H1 (cell line): ENCODE results near the gene THUMPD3. TPM values are rescaled to one million over a fixed set of nuclear protein-coding genes. Genes with fewer than 3 reads are reported as not detected.
A peak's percentile ranks its signal among the peaks of the same experiment; 100 is the strongest.

ENCODE experiments used
- CTCF ChIA-PET: fragments of 300-600 bp; sonication (Branson Sonifier 250); formaldehyde crosslinking; loops from one replicate; lab custom pipeline; 2021; ENCODE audit not compliant: partially characterized antibody; lab: Charles Lee
- POLR2A ChIA-PET: fragments of 300-600 bp; sonication (Branson Sonifier 250); formaldehyde crosslinking; loops from one replicate; lab custom pipeline; 2021; ENCODE audit warnings: inconsistent platforms; ENCODE audit not compliant: partially characterized antibody; lab: Charles Lee
- DNase-seq, 2 experiments: peaks; one replicate each; pipeline versions ENCODE4 v3.0.0 to v3.0.0-alpha.2; 2010 to 2022; ENCODE audit warnings: low spot score in 2 of 2, low read depth in 1 of 2, mixed read lengths in 1 of 2
- FAIRE-seq: peaks from 2 replicates; lab custom pipeline; 2011; peaks lifted over from hg19 to GRCh38; lab: Jason Lieb, UNC
- H2AFZ ChIP-seq: 2 replicates; pipeline ENCODE4 v1.8.1; 2012; ENCODE audit warnings: low read length, inconsistent platforms
- H2AK5ac ChIP-seq: 2 replicates; pipeline ENCODE4 v1.6.1; 2013; ENCODE audit warnings: low read depth, low read length
- H2BK120ac ChIP-seq: replicated peaks from 2 replicates; pipeline ENCODE3; 2013; ENCODE audit warnings: low read depth, low read length, inconsistent platforms
- H2BK12ac ChIP-seq: 2 replicates; pipeline ENCODE4 v1.6.1; 2013; ENCODE audit warnings: low read depth, low read length
- H2BK15ac ChIP-seq: 2 replicates; pipeline ENCODE4 v1.6.1; 2013; ENCODE audit warnings: low read length
- H2BK20ac ChIP-seq: 2 replicates; pipeline ENCODE4 v1.6.1; 2013; ENCODE audit warnings: low read length
- H2BK5ac ChIP-seq: 2 replicates; pipeline ENCODE4 v1.6.1; 2013; ENCODE audit warnings: low read depth, low read length
- H3K14ac ChIP-seq: 2 replicates; pipeline ENCODE4 v1.6.1; 2013; ENCODE audit warnings: inconsistent platforms; ENCODE audit not compliant: insufficient read length
- H3K18ac ChIP-seq: 2 replicates; pipeline ENCODE4 v1.6.1; 2013; ENCODE audit warnings: low read length; ENCODE audit errors: extremely low read depth
- H3K23ac ChIP-seq: 2 replicates; pipeline ENCODE4 v1.6.1; 2013; ENCODE audit warnings: inconsistent platforms; ENCODE audit not compliant: insufficient read length
- H3K23me2 ChIP-seq: 2 replicates; pipeline ENCODE4 v1.6.1; 2013; ENCODE audit warnings: low read depth, low read length
- H3K27ac ChIP-seq: 2 replicates; pipeline ENCODE4 v1.6.1; 2011; ENCODE audit warnings: low read depth, low read length, inconsistent platforms
- H3K27me3 ChIP-seq, 4 experiments: replicated peaks in 1 of 4; 1 replicate in 1 of 4; 2 replicates in 3 of 4; pipeline versions ENCODE4 v1.6.1 to v1.8.1; 2011 to 2013; ENCODE audit warnings: low read length in 3 of 4, mild to moderate bottlenecking in 3 of 4, inconsistent platforms in 2 of 4, mixed read lengths in 2 of 4, moderate library complexity in 1 of 4; ENCODE audit not compliant: control insufficient read depth in 3 of 4, insufficient read depth in 3 of 4; ENCODE audit errors: extremely low read depth in 1 of 4
- H3K36me3 ChIP-seq, 4 experiments: 2 replicates each; pipeline versions ENCODE4 v1.6.1 to v1.8.1; 2011 to 2013; ENCODE audit warnings: mild to moderate bottlenecking in 4 of 4, low read length in 3 of 4, moderate library complexity in 2 of 4, control low read depth in 1 of 4, inconsistent platforms in 1 of 4; ENCODE audit not compliant: insufficient read depth in 4 of 4, control insufficient read depth in 2 of 4
- H3K4ac ChIP-seq: replicated peaks from 2 replicates; pipeline ENCODE3; 2013; ENCODE audit warnings: low read length, low read depth, mixed read lengths, inconsistent platforms; ENCODE audit not compliant: insufficient read length
- H3K4me1 ChIP-seq, 4 experiments: replicated peaks in 1 of 4; 1 replicate in 1 of 4; 2 replicates in 3 of 4; pipeline versions ENCODE4 v1.6.1 to v1.8.1; 2011 to 2013; ENCODE audit warnings: low read length in 3 of 4, inconsistent platforms in 2 of 4, mixed read lengths in 1 of 4; ENCODE audit not compliant: insufficient read depth in 4 of 4, control insufficient read depth in 3 of 4
- H3K4me2 ChIP-seq, 2 experiments: 2 replicates each; pipeline versions ENCODE4 v1.6.1 to v1.8.1; 2011 to 2013; ENCODE audit warnings: low read depth in 2 of 2, low read length in 2 of 2, control low read depth in 1 of 2, inconsistent platforms in 1 of 2, mild to moderate bottlenecking in 1 of 2; ENCODE audit not compliant: insufficient read depth in 1 of 2
- H3K4me3 ChIP-seq, 4 experiments: fragments of 200-600, 300-600 bp in 1 of 4; sonication (generic), shearing (Covaris generic), sonication (Bioruptor Twin) in 1 of 4; 2 replicates each; pipeline versions ENCODE4 v1.5.1 to v1.8.1; 2011 to 2016; ENCODE audit warnings: low read length in 4 of 4, low read depth in 3 of 4, control low read depth in 2 of 4, inconsistent platforms in 2 of 4, mild to moderate bottlenecking in 2 of 4, mixed read lengths in 1 of 4, moderate library complexity in 1 of 4; ENCODE audit not compliant: insufficient read depth in 2 of 4; ENCODE audit errors: extremely low read depth in 1 of 4
- H3K56ac ChIP-seq: replicated peaks from 2 replicates; pipeline ENCODE3; 2013; ENCODE audit warnings: low read depth, mild to moderate bottlenecking, mixed read lengths, low read length, inconsistent platforms; ENCODE audit not compliant: insufficient read length
- H3K79me1 ChIP-seq: 2 replicates; pipeline ENCODE4 v1.6.1; 2013; ENCODE audit warnings: low read depth, low read length, control low read depth
- H3K79me2 ChIP-seq, 2 experiments: 2 replicates each; pipeline versions ENCODE4 v1.6.1 to v1.8.1; 2012 to 2013; ENCODE audit warnings: low read length in 2 of 2, mild to moderate bottlenecking in 2 of 2, inconsistent platforms in 1 of 2; ENCODE audit not compliant: insufficient read depth in 2 of 2, control insufficient read depth in 1 of 2
- H3K9ac ChIP-seq, 4 experiments: replicated peaks in 1 of 4; 1 replicate in 1 of 4; 2 replicates in 3 of 4; pipeline versions ENCODE4 v1.6.1 to v1.8.1; 2011 to 2013; ENCODE audit warnings: low read depth in 3 of 4, low read length in 3 of 4, control low read depth in 2 of 4, mild to moderate bottlenecking in 2 of 4, moderate library complexity in 2 of 4, inconsistent platforms in 1 of 4; ENCODE audit errors: extremely low read depth in 1 of 4
- H3K9me3 ChIP-seq, 2 experiments: 2 replicates each; pipeline versions ENCODE4 v1.6.1 to v1.8.1; 2012 to 2013; ENCODE audit warnings: mild to moderate bottlenecking in 2 of 2, moderate library complexity in 2 of 2, control low read depth in 1 of 2, inconsistent platforms in 1 of 2, low read depth in 1 of 2, low read length in 1 of 2, mixed read lengths in 1 of 2; ENCODE audit not compliant: insufficient read depth in 2 of 2
- H4K20me1 ChIP-seq, 2 experiments: replicated peaks in 1 of 2; 2 replicates each; pipeline versions ENCODE3 to v1.8.1; 2011 to 2013; ENCODE audit warnings: inconsistent platforms in 2 of 2, low read length in 2 of 2, mild to moderate bottlenecking in 1 of 2; ENCODE audit not compliant: insufficient read depth in 2 of 2, control insufficient read depth in 1 of 2
- H4K5ac ChIP-seq: 2 replicates; pipeline ENCODE4 v1.6.1; 2013; ENCODE audit warnings: low read length, low read depth, mixed read lengths, inconsistent platforms; ENCODE audit not compliant: insufficient read length
- H4K8ac ChIP-seq: 2 replicates; pipeline ENCODE4 v1.8.0; 2013; ENCODE audit warnings: mild to moderate bottlenecking, moderate library complexity, low read length, inconsistent platforms; ENCODE audit not compliant: insufficient read depth; ENCODE audit errors: extremely low read depth
- H4K91ac ChIP-seq: replicated peaks from 2 replicates; pipeline ENCODE3; 2013; ENCODE audit warnings: low read length, mixed read lengths, inconsistent platforms; ENCODE audit not compliant: insufficient read length
- CBX8 ChIP-seq: fragments of 300-800, 300-1000 bp; sonication (generic); IDR thresholded peaks from 2 replicates; pipeline ENCODE4 v1.7.1; 2016; ENCODE audit warnings: low read depth, low read length, borderline replicate concordance
- CTCF ChIP-seq, 3 experiments: IDR thresholded peaks; 1 replicate in 2 of 3; 2 replicates in 1 of 3; pipeline versions ENCODE4 v1.5.1 to v1.6.1; 2011; ENCODE audit warnings: low read length in 3 of 3, mild to moderate bottlenecking in 3 of 3, inconsistent platforms in 2 of 3, low read depth in 1 of 3, moderate library complexity in 1 of 3; ENCODE audit not compliant: insufficient read depth in 1 of 3; ENCODE audit errors: control extremely low read depth in 1 of 3
- KDM5A ChIP-seq: fragments of 200-600 bp; IDR thresholded peaks from 2 replicates; pipeline ENCODE4 v1.7.1; 2012; ENCODE audit warnings: mild to moderate bottlenecking, low read length, inconsistent platforms, mixed read lengths
- POLR2A ChIP-seq, 2 experiments: IDR thresholded peaks; 1 replicate in 1 of 2; 2 replicates in 1 of 2; pipeline ENCODE4 v1.6.1; 2011; ENCODE audit warnings: low read depth in 2 of 2, low read length in 2 of 2, mild to moderate bottlenecking in 2 of 2; ENCODE audit errors: control extremely low read depth in 1 of 2
- SIN3A ChIP-seq, 2 experiments: IDR thresholded peaks in 1 of 2; conservative IDR thresholded peaks in 1 of 2; 2 replicates each; pipeline ENCODE4 v1.6.1; 2011 to 2012; ENCODE audit warnings: low read length in 2 of 2, improper control_type of control experiment in 1 of 2, low read depth in 1 of 2, mild to moderate bottlenecking in 1 of 2
- WGBS, 2 experiments: shearing (Covaris generic) in 1 of 2; methylation state at CpG; one replicate each; pipeline versions ENCODE4 v1.1.6 to v1.1.7; 2013 to 2015; ENCODE audit warnings: low lambda C conversion rate in 2 of 2, mixed read lengths in 2 of 2, inconsistent platforms in 1 of 2, low coverage in 1 of 2, missing lambda C conversion rate in 1 of 2; ENCODE audit not compliant: insufficient replicate concordance in 2 of 2, insufficient coverage in 1 of 2, insufficient read length in 1 of 2; ENCODE audit errors: extremely low coverage in 1 of 2, missing lambda C conversion rate in 1 of 2; 5-methylcytosine and 5-hydroxymethylcytosine counted together
- polyA plus RNA-seq, 7 experiments: library from polyadenylated mRNA; depleted of rRNA in 3 of 7; stranded (reverse) in 5 of 7; unstranded in 2 of 7; fragments of >200 nt in 5 of 7; fragments of 200-250 nt in 2 of 7; gene quantifications; 1 replicate in 5 of 7; 2 replicates in 1 of 7; 4 replicates in 1 of 7; pipeline versions ENCODE4 v1.2.1 to v1.2.3, GENCODE V29; 2011 to 2013; ENCODE audit warnings: missing spikeins in 2 of 7, mixed read lengths in 2 of 7
- total RNA-seq: library from RNA; stranded (reverse); fragmentation: NEBNext Ultra II Directional; extraction: Animal tissue kit (Norgen Biotek cat#: 25700); gene quantifications from 2 replicates; pipeline ENCODE4 v1.2.1, GENCODE V29; 2021
- TF ChIP-seq, protein P1 (sequence below): IDR thresholded peaks from 2 replicates; pipeline ENCODE4 v1.6.1; 2012; ENCODE audit warnings: inconsistent platforms
- TF ChIP-seq, protein P2 (sequence below): IDR thresholded peaks from 2 replicates; pipeline ENCODE4 v1.6.1; 2011; ENCODE audit warnings: low read length, improper control_type of control experiment

THUMPD3 gene
- total and polyA plus RNA-seq, 2 of the 8 experiments (the other 6 are each of a cell fraction or from before 2014, with no cell fraction given), result 26.7 to 68.9 TPM

GRCh38 chr3:9396632-9397331 is 33.9 kb downstream of the THUMPD3 start:
- peak overlapping the region; percentile 24 for H4K5ac ChIP-seq
- H3K27me3 ChIP-seq, result no peaks in the 10 kb centered on the region
- no peak overlapping the region for H3K14ac ChIP-seq
- no peak overlapping the region for H3K4ac ChIP-seq
- no peak overlapping the region for H2AK5ac ChIP-seq
- ChIA-PET POLR2A (interaction anchor here (0.5 to 10.0 kb wide), 47 partner anchors 7 to 396 kb away, joined by 3 to 300 read pairs (median 6); partner anchors contain the start of genes ARPC4, BRPF1, MTMR14 and TADA3), CTCF (interaction anchor here (0.8 to 4.7 kb wide), 3 partner anchors 11 to 40 kb away, joined by 3 to 43 read pairs (median 3); no protein-coding TSS in a partner anchor)
- no peaks in the 10 kb centered on the region for H3K9me3 ChIP-seq
- no peak overlapping the region for H2BK20ac ChIP-seq
- DNase-seq, result peak; percentile 97 to 98
- H2AFZ ChIP-seq, result no peak overlapping the region
- H4K8ac ChIP-seq, result peak overlapping the region; percentile 94
- H2BK15ac ChIP-seq, result no peak overlapping the region
- H3K23me2 ChIP-seq, result peaks cover 16% of the 10 kb centered on the region
- peak overlapping the region; percentile 81 to 89 for H3K4me2 ChIP-seq
- H2BK120ac ChIP-seq, result no peak overlapping the region
- peak overlapping the region; percentile 1; the same call in 1 of the 2 replicates for H3K18ac ChIP-seq
- H3K4me3 ChIP-seq, result peak overlapping the region; percentile 80 to 93 (median 87)
- peak overlapping the region; percentile 89 for H3K27ac ChIP-seq
- peak overlapping the region; percentile 57 for H3K56ac ChIP-seq
- peaks cover 5 to 20% (median 11%) of the 10 kb centered on the region in 4 experiments; a peak in 6 of 7 replicates for H3K4me1 ChIP-seq
- H3K23ac ChIP-seq, result no peak overlapping the region
- peak overlapping the region; percentile 89 to 96 (median 93) for H3K9ac ChIP-seq
- peak overlapping the region; percentile 4 for H4K91ac ChIP-seq
- peak; percentile 24 for FAIRE-seq
- peaks cover 16 to 28% of the 10 kb centered on the region in 2 experiments for H4K20me1 ChIP-seq
- peaks cover 73 to 86% of the 10 kb centered on the region in 2 experiments for H3K79me2 ChIP-seq
- H2BK5ac ChIP-seq, result peak overlapping the region; percentile 72; the same call in 1 of the 2 replicates
- WGBS, 2 experiments, result 2% methylated on average over 29 of the region's 71 CpGs; no CpG with 5 or more reads in 1 of the 2 experiments
- H3K36me3 ChIP-seq, result peaks cover 4 to 34% (median 20%) of the 10 kb centered on the region in 4 experiments; a peak in 6 of 8 replicates
- H3K79me1 ChIP-seq, result no peaks in the 10 kb centered on the region
- H2BK12ac ChIP-seq, result no peak overlapping the region
- TF ChIP-seq CBX8 (no peak), SIN3A (conservative IDR thresholded peaks at IDR 0.05 in 1 of 2, IDR thresholded peaks at IDR 0.05 in 1 of 2; ENCODE audit: low read depth in 1 of 2, low read length in 2 of 2) (0 out of 4 replicates have a peak, but pooled peaks of 1 of the 2 experiments have one; percentile 39), KDM5A (no peak), POLR2A (IDR thresholded peaks at IDR 0.05; ENCODE audit: control extremely low read depth in 1 of 2, low read depth in 2 of 2, low read length in 2 of 2) (peak in 1 of 2 experiments; percentile 94; a peak in 2 of 3 replicates), CTCF (IDR thresholded peaks at IDR 0.05; ENCODE audit: control extremely low read depth in 1 of 3, insufficient read depth in 1 of 3, low read depth in 1 of 3, low read length in 3 of 3) (no peak)
- TF ChIP-seq, protein P1, sequence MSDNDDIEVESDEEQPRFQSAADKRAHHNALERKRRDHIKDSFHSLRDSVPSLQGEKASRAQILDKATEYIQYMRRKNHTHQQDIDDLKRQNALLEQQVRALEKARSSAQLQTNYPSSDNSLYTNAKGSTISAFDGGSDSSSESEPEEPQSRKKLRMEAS, result peak; percentile 88; the same call in 1 of the 2 replicates
- TF ChIP-seq, protein P2, sequence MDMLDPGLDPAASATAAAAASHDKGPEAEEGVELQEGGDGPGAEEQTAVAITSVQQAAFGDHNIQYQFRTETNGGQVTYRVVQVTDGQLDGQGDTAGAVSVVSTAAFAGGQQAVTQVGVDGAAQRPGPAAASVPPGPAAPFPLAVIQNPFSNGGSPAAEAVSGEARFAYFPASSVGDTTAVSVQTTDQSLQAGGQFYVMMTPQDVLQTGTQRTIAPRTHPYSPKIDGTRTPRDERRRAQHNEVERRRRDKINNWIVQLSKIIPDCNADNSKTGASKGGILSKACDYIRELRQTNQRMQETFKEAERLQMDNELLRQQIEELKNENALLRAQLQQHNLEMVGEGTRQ, result no peak
